OCI-LY1 (cell line): ENCODE measurements around the gene CARD18.

Experiments used
- H2AFZ ChIP-seq: fragments of 200-600 bp; sonication (generic), shearing (Covaris generic); 2 replicates; pipeline ENCODE4 v1.6.0; 2014; ENCODE audit warnings: antibody characterized with exemption, mild to moderate bottlenecking, low read length
- H3F3A ChIP-seq: fragments of 200-600 bp; sonication (generic), shearing (Covaris generic); 2 replicates; pipeline ENCODE4 v1.6.0; 2014; ENCODE audit warnings: mild to moderate bottlenecking, antibody characterized with exemption, low read length, moderate library complexity; ENCODE audit not compliant: insufficient read depth
- H3K27ac ChIP-seq: fragments of 200-600 bp; sonication (generic); 2 replicates; pipeline ENCODE4 v1.5.1; 2014; ENCODE audit warnings: low read length, mixed run types, mild to moderate bottlenecking, low read depth; ENCODE audit not compliant: poor library complexity, severe bottlenecking
- H3K27me3 ChIP-seq: fragments of 200-600 bp; sonication (generic); 2 replicates; pipeline ENCODE4 v1.6.0; 2014; ENCODE audit warnings: antibody characterized with exemption, mild to moderate bottlenecking, low read length, moderate library complexity; ENCODE audit not compliant: insufficient read depth
- H3K36me3 ChIP-seq: fragments of 200-600 bp; sonication (generic); 2 replicates; pipeline ENCODE4 v1.6.1; 2014; ENCODE audit warnings: mild to moderate bottlenecking, antibody characterized with exemption, low read length, moderate library complexity, mixed read lengths; ENCODE audit not compliant: insufficient read depth
- H3K4me1 ChIP-seq: fragments of 200-600 bp; sonication (generic); 2 replicates; pipeline ENCODE4 v1.5.1; 2014; ENCODE audit warnings: mild to moderate bottlenecking, low read length, moderate library complexity; ENCODE audit not compliant: insufficient read depth, severe bottlenecking
- H3K4me2 ChIP-seq: fragments of 200-600 bp; sonication (generic), shearing (Covaris generic); 2 replicates; pipeline ENCODE4 v1.6.1; 2014; ENCODE audit warnings: low read length
- H3K4me3 ChIP-seq: fragments of 200-600 bp; sonication (generic); 2 replicates; pipeline ENCODE4 v1.5.1; 2014; ENCODE audit warnings: low read length, low read depth, mild to moderate bottlenecking, mixed read lengths; ENCODE audit not compliant: poor library complexity, severe bottlenecking
- H3K79me2 ChIP-seq: fragments of 200-600 bp; shearing (Covaris generic); 2 replicates; pipeline ENCODE4 v1.6.1; 2016; ENCODE audit warnings: mixed run types, low read length, mixed read lengths; ENCODE audit not compliant: insufficient read depth
- H3K9ac ChIP-seq: fragments of 200-600 bp; sonication (generic), shearing (Covaris generic); 2 replicates; pipeline ENCODE4 v1.6.1; 2014; ENCODE audit warnings: mild to moderate bottlenecking, low read length, mixed read lengths
- H3K9me2 ChIP-seq: fragments of 200-600 bp; sonication (generic), shearing (Covaris generic); 2 replicates; pipeline ENCODE4 v1.6.1; 2014; ENCODE audit warnings: low read depth, mild to moderate bottlenecking, low read length, mixed read lengths
- H3K9me3 ChIP-seq: fragments of 200-600 bp; shearing (Covaris generic); 2 replicates; pipeline ENCODE4 v1.6.1; 2014; ENCODE audit warnings: low read length, mixed read lengths
- H4K20me1 ChIP-seq: fragments of 200-600 bp; sonication (generic), shearing (Covaris generic); 2 replicates; pipeline ENCODE4 v1.6.0; 2016; ENCODE audit warnings: mild to moderate bottlenecking, low read length; ENCODE audit not compliant: insufficient read depth
- EZH2 ChIP-seq: fragments of 200-600 bp; sonication (generic), shearing (Covaris generic); IDR thresholded peaks from 2 replicates; pipeline ENCODE4 v1.8.0; 2017; ENCODE audit warnings: borderline replicate concordance, mixed run types, mild to moderate bottlenecking, antibody characterized with exemption, low read length, moderate library complexity, mixed read lengths
- TF ChIP-seq, protein P1 (sequence below): fragments of 200-600 bp; sonication (generic), shearing (Covaris generic); IDR thresholded peaks from 2 replicates; pipeline ENCODE4 v1.5.1; 2017; ENCODE audit warnings: mild to moderate bottlenecking, antibody characterized with exemption, low read length, moderate library complexity, mixed read lengths

CARD18 gene

DNA sequence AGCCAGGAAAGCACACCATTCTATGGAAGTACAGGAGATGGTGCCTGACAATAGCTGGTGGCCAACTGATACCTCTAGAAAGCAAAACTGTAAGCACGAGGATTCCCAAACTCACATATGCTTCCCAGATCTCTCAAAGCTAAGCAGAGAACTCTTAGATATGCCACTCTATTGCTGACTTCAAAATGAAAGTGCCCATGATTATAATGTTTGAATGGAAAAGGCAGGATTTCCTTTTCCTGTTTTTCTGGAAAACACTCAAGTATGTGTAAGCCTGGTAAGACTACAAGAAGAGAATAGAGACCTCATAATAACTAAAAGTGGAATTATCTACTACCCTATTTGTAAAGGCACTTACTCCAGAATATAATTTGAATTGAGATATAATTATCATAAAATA, 2.6 kb upstream of the CARD18 start:
- Histone ChIP-seq H3K9me2 (no peaks in the 10 kb centered on the region), H3K27me3 (no peaks in the 10 kb centered on the region), H3F3A (no peaks in the 10 kb centered on the region), H3K79me2 (no peaks in the 10 kb centered on the region), H3K4me1 (no peaks in the 10 kb centered on the region), H3K4me3 (no peak overlapping the region), H2AFZ (no peak overlapping the region), H4K20me1 (no peaks in the 10 kb centered on the region), H3K36me3 (no peaks in the 10 kb centered on the region), H3K27ac (no peak overlapping the region), H3K9ac (no peak overlapping the region), H3K4me2 (no peak overlapping the region), H3K9me3 (no peaks in the 10 kb centered on the region)
- TF ChIP-seq, protein P1, sequence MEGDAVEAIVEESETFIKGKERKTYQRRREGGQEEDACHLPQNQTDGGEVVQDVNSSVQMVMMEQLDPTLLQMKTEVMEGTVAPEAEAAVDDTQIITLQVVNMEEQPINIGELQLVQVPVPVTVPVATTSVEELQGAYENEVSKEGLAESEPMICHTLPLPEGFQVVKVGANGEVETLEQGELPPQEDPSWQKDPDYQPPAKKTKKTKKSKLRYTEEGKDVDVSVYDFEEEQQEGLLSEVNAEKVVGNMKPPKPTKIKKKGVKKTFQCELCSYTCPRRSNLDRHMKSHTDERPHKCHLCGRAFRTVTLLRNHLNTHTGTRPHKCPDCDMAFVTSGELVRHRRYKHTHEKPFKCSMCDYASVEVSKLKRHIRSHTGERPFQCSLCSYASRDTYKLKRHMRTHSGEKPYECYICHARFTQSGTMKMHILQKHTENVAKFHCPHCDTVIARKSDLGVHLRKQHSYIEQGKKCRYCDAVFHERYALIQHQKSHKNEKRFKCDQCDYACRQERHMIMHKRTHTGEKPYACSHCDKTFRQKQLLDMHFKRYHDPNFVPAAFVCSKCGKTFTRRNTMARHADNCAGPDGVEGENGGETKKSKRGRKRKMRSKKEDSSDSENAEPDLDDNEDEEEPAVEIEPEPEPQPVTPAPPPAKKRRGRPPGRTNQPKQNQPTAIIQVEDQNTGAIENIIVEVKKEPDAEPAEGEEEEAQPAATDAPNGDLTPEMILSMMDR, result no peak
- TF ChIP-seq EZH2, result no peak

DNA sequence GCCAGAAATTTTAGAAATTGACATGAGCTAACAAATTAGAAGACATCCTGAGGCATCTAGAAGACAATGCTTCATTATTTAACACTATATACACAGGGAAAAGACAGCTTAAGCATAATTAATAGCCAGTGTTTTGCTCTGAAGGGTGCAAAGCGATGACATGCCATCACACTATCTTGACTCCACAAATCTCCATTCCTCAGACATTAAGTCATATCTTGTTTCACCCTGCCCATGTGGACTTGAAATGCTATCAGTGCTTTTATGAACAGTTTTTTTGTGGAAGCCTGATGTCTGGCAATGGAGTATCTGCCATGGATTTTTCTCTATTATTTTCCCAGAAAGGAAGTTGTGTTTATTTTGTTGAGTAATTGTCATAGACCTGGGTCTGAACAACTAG, 2.3 kb downstream of the CARD18 start:
- Histone ChIP-seq H3K79me2 (no peaks in the 10 kb centered on the region), H3K27me3 (no peaks in the 10 kb centered on the region), H3K9me3 (no peaks in the 10 kb centered on the region), H3K9me2 (no peaks in the 10 kb centered on the region), H3F3A (no peaks in the 10 kb centered on the region), H3K4me3 (no peak overlapping the region), H3K4me1 (no peaks in the 10 kb centered on the region), H4K20me1 (no peaks in the 10 kb centered on the region), H3K9ac (no peak overlapping the region), H3K4me2 (no peak overlapping the region), H2AFZ (no peak overlapping the region), H3K36me3 (no peaks in the 10 kb centered on the region), H3K27ac (no peak overlapping the region)
- TF ChIP-seq, protein P1, result no peak
- TF ChIP-seq EZH2, result no peak

DNA sequence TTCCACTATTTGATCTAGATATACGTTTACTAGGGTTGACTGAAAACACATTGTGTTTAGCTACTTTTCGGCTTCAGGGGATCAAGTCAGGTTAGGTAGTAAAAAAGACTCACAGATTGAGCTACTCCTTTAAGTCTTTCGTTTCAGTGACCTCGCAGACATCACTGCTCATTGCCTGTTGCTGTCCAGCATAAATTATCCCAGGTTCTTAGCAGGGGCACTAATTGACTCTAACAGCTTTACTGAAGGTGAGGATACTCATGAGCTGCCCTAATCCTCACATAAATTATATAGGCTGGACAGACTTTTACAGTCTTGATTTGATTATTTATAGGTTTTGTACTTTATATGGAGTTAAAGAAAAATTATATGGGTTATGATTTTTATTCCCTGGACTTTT, 3.7 kb downstream of the CARD18 start:
- no peaks in the 10 kb centered on the region for H3K4me1 ChIP-seq
- no peak overlapping the region for H2AFZ ChIP-seq
- H3K4me3 ChIP-seq, result no peak overlapping the region
- no peaks in the 10 kb centered on the region for H4K20me1 ChIP-seq
- H3K27ac ChIP-seq, result no peak overlapping the region
- no peaks in the 10 kb centered on the region for H3K79me2 ChIP-seq
- TF ChIP-seq, protein P1, result no peak
- no peak for TF ChIP-seq EZH2
- no peak overlapping the region for H3K4me2 ChIP-seq
- H3K9me3 ChIP-seq, result no peaks in the 10 kb centered on the region
- no peaks in the 10 kb centered on the region for H3K36me3 ChIP-seq
- H3K9ac ChIP-seq, result no peak overlapping the region
- H3K27me3 ChIP-seq, result no peaks in the 10 kb centered on the region
- no peaks in the 10 kb centered on the region for H3F3A ChIP-seq
- no peaks in the 10 kb centered on the region for H3K9me2 ChIP-seq
